ENCODE results near the gene ELAC1.
"Not testable (repeated sequence)": the region's sequence is repeated elsewhere in the genome, so short reads cannot be mapped to it uniquely, and the experiment has no call there.

The ELAC1 gene

GRCh38 chr18:50982086-50982801 is 14.4 kb downstream of the ELAC1 start:
- TF ChIP-seq Cebpa-rat (IDR thresholded peaks at IDR 0.05): no peak
- Histone ChIP-seq H3K36me3 (peaks cover 68 to 98% (median 88%) of the 10 kb centered on the region in 11 experiments), H3K9me3 (replicated peaks in 1 of 11) (peaks cover 12 to 28% (median 24%) of the 10 kb centered on the region in 11 experiments), H3K9ac (no peak overlapping the region), H4K20me1 (no peaks in the 10 kb centered on the region; a peak in 1 of 22 replicates), H3K4me1 (peaks cover 0 to 7% (median 0%) of the 10 kb centered on the region in 10 experiments; a peak in 1 of 20 replicates), H3K4me2 (no peak overlapping the region), H3K4me3 (no peak overlapping the region), H3K27me3 (no peaks in the 10 kb centered on the region), H3K27ac (no peak overlapping the region)

DNA sequence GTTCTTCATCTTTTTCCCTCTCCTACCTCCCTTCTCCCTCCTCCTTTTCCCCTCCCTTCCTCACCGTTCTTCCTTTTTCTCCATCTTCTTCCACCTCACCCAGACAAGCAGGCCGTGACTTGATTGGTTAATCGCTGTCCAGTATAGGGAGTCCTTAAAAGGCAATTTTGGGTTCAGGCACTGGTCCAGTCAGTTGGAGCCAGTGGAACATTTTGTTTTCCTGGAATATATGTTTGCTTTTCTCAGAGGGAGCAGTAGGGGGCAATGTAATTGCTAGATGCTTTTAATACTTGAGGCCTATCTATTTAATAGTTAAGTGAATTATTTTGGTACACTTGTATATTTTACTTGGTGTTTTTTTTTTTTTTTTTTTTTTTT is 15.0 kb downstream of the ELAC1 start:
- Histone ChIP-seq H3K4me2 (no peak overlapping the region), H3K9ac (no peak overlapping the region), H3K27ac (no peak overlapping the region), H4K20me1 (no peaks in the 10 kb centered on the region; a peak in 1 of 22 replicates), H3K4me3 (no peak overlapping the region), H3K9me3 (replicated peaks in 1 of 11) (peaks cover 7 to 23% (median 19%) of the 10 kb centered on the region in 11 experiments), H3K4me1 (peaks cover 0 to 7% (median 0%) of the 10 kb centered on the region in 10 experiments; a peak in 1 of 20 replicates), H3K36me3 (peaks cover 68 to 98% (median 86%) of the 10 kb centered on the region in 11 experiments), H3K27me3 (no peaks in the 10 kb centered on the region)
- TF ChIP-seq Cebpa-rat (IDR thresholded peaks at IDR 0.05): no peak

- H3K4me1 ChIP-seq: peaks cover 0 to 1% (median 0%) of the 10 kb centered on the region in 10 experiments; a peak in 1 of 20 replicates
Measured at GRCh38 chr18:50986360-50987087, 18.7 kb downstream of the ELAC1 start.

DNA sequence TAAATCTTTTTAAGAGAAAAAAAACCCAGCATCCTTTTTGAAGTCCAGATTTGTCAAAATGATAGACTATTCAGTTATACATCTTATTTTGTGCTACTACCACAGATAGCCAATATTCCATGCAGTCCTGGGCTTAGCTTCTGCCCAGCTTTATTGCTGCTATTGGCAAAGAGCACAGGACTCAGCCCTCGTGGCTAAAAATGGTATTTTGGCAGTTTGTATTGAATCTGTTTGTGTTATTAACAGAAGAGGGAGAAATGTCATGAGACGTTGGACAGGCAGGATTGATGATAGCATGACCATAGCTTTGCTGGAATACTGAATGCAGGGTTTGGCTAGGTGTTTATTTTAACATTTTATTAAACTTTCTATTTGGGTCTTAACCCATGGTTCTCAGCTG is 19.4 kb downstream of the ELAC1 start:
- no peaks in the 10 kb centered on the region for H3K27me3 ChIP-seq
- H3K27ac ChIP-seq: no peak overlapping the region
- no peaks in the 10 kb centered on the region for H3K4me1 ChIP-seq
- TF ChIP-seq Cebpa-rat (IDR thresholded peaks at IDR 0.05): no peak
- no peak overlapping the region for H3K4me2 ChIP-seq
- peaks cover 41 to 75% (median 58%) of the 10 kb centered on the region in 11 experiments for H3K36me3 ChIP-seq
- no peaks in the 10 kb centered on the region for H3K9me3 ChIP-seq (replicated peaks in 1 of 11)
- H3K9ac ChIP-seq: no peak overlapping the region
- no peak overlapping the region for H3K4me3 ChIP-seq
- no peaks in the 10 kb centered on the region for H4K20me1 ChIP-seq

More at GRCh38 chr18:50986360-50987087, 18.7 kb downstream of the ELAC1 start:
- no peak overlapping the region for H3K27ac ChIP-seq
- H3K27me3 ChIP-seq: no peaks in the 10 kb centered on the region
- no peak for TF ChIP-seq Cebpa-rat (IDR thresholded peaks at IDR 0.05)
- H3K4me2 ChIP-seq: no peak overlapping the region
- no peak overlapping the region for H3K4me3 ChIP-seq
- peaks cover 45 to 82% (median 62%) of the 10 kb centered on the region in 11 experiments for H3K36me3 ChIP-seq
- H4K20me1 ChIP-seq: no peaks in the 10 kb centered on the region; a peak in 1 of 22 replicates
- no peak overlapping the region for H3K9ac ChIP-seq
- H3K9me3 ChIP-seq (replicated peaks in 1 of 11): no peaks in the 10 kb centered on the region

DNA sequence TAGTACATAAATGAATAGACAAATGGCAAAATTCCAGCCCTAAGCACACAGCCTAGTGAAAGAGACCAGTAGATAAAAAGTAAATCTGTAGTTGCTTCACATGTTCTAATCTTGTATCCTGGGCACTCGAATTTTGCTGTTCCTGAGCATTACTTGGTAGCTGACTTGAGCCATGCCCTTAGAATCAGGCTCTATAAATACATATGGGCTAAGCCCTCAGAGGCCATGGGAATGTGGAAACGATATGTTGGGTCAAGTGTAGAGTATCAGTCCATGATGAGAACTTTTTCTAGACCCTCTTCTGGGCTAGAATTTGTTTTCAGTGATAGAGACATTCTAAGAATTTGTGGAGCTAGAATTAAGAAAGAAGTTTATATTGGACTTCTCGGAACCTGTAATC is 21.9 kb downstream of the ELAC1 start:
- H3K4me3 ChIP-seq: no peak overlapping the region
- H3K4me2 ChIP-seq: no peak overlapping the region
- H3K27ac ChIP-seq: no peak overlapping the region
- TF ChIP-seq Cebpa-rat (IDR thresholded peaks at IDR 0.05): no peak
- H3K36me3 ChIP-seq: peaks cover 22 to 59% (median 37%) of the 10 kb centered on the region in 11 experiments
- H3K9ac ChIP-seq: no peak overlapping the region
- peaks cover 0 to 8% (median 5%) of the 10 kb centered on the region in 11 experiments; a peak in 13 of 22 replicates for H3K9me3 ChIP-seq (replicated peaks in 1 of 11)
- no peaks in the 10 kb centered on the region for H4K20me1 ChIP-seq
- no peaks in the 10 kb centered on the region for H3K4me1 ChIP-seq
- H3K27me3 ChIP-seq: no peaks in the 10 kb centered on the region

DNA sequence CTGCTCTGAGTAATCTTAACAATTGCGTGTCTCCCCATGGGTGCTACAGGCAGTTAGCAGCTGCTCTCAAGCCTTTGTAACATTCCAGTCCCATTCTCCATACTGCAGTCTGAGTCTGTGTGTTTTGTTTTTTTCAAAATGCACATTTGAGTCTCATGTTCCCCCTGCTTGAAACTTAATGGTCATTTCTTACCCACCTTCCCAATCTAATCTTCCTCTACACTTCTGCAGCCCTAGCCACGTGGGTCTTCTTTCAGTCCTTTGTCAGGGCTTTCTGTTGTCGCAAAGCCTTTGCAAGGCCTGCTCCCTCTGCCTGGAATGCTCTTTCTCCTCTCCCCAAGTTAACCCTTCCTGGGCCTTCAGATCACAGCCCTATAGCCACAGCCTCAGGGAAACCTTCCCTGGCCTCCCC is 24.5 kb downstream of the ELAC1 start:
- peaks cover 4 to 15% (median 10%) of the 10 kb centered on the region in 11 experiments; a peak in 19 of 22 replicates for H3K9me3 ChIP-seq (replicated peaks in 1 of 11)
- no peak overlapping the region for H3K4me3 ChIP-seq
- peaks cover 1 to 34% (median 14%) of the 10 kb centered on the region in 11 experiments; a peak in 17 of 22 replicates for H3K36me3 ChIP-seq
- H3K9ac ChIP-seq: no peak overlapping the region
- H3K4me1 ChIP-seq: no peaks in the 10 kb centered on the region
- H3K27me3 ChIP-seq: no peaks in the 10 kb centered on the region
- H3K27ac ChIP-seq: no peak overlapping the region
- H3K4me2 ChIP-seq: no peak overlapping the region
- H4K20me1 ChIP-seq: no peaks in the 10 kb centered on the region
- no peak for TF ChIP-seq Cebpa-rat (IDR thresholded peaks at IDR 0.05)

DNA sequence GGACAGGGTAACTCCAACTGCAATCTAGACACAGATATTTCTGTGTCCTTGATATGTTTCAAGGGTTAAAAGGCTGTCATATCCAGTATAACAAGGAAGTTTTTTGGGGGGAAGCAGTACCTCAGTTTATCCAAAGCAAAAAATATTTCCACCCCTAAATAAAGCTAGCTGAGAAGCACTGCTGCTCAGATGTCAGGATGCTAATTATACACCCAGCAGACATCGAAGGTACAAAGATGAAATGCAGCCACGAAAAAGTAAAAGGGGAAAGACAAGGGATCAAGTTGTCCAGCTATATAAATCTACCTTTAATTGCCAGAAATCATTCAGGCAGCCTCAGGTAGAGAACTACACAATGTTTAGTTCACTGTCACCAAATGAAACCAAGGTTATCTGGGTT is 26.2 kb downstream of the ELAC1 start:
- no peaks in the 10 kb centered on the region for H3K4me1 ChIP-seq
- H3K36me3 ChIP-seq: peaks cover 0 to 17% (median 0%) of the 10 kb centered on the region in 11 experiments; a peak in 4 of 22 replicates
- H3K9ac ChIP-seq: no peak overlapping the region
- TF ChIP-seq Cebpa-rat (IDR thresholded peaks at IDR 0.05): no peak
- H3K27me3 ChIP-seq: no peaks in the 10 kb centered on the region
- H3K27ac ChIP-seq: no peak overlapping the region
- H3K4me2 ChIP-seq: no peak overlapping the region
- no peak overlapping the region for H3K4me3 ChIP-seq
- H4K20me1 ChIP-seq: no peaks in the 10 kb centered on the region
- peaks cover 4 to 19% (median 10%) of the 10 kb centered on the region in 11 experiments; a peak in 19 of 22 replicates for H3K9me3 ChIP-seq (replicated peaks in 1 of 11)

DNA sequence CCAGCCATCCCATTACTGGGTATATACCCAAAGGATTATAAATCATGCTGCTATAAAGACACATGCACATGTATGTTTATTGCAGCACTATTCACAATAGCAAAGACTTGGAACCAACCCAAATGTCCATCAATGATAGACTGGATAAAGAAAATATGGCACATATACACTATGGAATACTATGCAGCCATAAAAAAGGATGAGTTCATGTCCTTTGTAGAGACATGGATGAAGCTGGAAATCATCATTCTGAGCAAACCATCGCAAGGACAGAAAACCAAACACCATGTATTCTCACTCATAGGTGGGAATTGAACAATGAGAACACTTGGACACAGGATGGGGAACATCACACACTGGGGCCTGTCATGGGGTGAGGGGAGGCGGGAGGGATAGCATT is 35.3 kb downstream of the ELAC1 start:
- H3K27me3 ChIP-seq, H3K27ac ChIP-seq, H3K4me3 ChIP-seq, H3K4me1 ChIP-seq, H3K9ac ChIP-seq, H4K20me1 ChIP-seq, H3K4me2 ChIP-seq, H3K36me3 ChIP-seq: not testable (repeated sequence)
- peaks cover 0 to 16% (median 5%) of the 10 kb centered on the region in 11 experiments; a peak in 7 of 22 replicates for H3K9me3 ChIP-seq (replicated peaks in 1 of 11)

DNA sequence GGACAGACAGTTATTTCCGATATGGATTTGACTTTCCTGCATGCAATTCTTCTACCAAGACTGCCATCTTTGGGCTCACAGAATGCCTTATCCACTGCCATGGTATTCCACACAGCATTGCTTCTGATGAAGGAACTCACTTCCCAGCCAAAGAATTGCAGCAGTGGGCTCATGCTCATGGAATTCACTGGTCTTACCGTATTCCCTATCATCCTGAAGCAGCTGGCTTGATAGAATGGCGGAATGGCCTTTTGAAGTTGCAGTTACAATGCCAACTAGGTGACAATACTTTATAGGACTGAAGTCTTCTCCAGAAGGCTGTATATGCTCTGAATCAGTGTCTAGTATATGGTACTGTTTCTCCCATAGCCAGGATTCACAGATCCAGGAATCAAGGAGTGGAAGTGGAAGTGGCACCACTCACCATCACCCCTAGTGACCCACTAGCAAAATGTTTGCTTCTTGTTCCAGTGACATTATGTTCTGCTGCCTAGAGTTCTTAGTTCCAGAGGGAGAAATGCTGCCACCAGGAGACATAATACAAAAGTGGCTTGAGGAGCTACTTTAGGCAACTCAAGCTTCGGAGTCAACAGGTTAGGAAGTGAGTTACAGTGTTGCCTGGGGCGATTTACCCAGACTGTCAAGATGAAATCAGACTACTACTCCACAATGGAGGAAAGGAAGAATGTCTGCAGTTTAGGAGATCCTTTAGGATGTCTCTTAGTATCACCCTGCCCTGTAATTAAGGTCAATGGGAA is 38.4 kb downstream of the ELAC1 start:
- no peak for TF ChIP-seq Cebpa-rat (IDR thresholded peaks at IDR 0.05)
- peaks cover 0 to 10% (median 2%) of the 10 kb centered on the region in 11 experiments; a peak in 7 of 22 replicates for H3K9me3 ChIP-seq (replicated peaks in 1 of 11)

More for the DNA sequence above, 38.4 kb downstream of the ELAC1 start:
- peaks cover 0 to 9% (median 3%) of the 10 kb centered on the region in 10 experiments; a peak in 10 of 20 replicates for H3K4me1 ChIP-seq
- H3K27ac ChIP-seq: no peak overlapping the region
- H3K9ac ChIP-seq: no peak overlapping the region
- no peaks in the 10 kb centered on the region for H3K27me3 ChIP-seq
- no peak overlapping the region for H3K4me2 ChIP-seq
- H3K36me3 ChIP-seq: 0 out of 22 replicates have a peak, but pooled peaks cover 0 to 2% (median 0%) of the 10 kb centered on the region in 11 experiments
- H4K20me1 ChIP-seq: no peaks in the 10 kb centered on the region
- H3K4me3 ChIP-seq: no peak overlapping the region

Data from BLaER1 treated with 17β-estradiol and CSF1 and Interleukin-3, amounts not matched to agents 10 nM and 100 nM (cell line).